DMS79 (cell line): ENCODE measurements around the gene GDAP2.
"Not testable (repeated sequence)": the region's sequence is repeated elsewhere in the genome, so short reads cannot be mapped to it uniquely, and the experiment has no call there.

Source experiments
- DNase-seq: peaks from one replicate; lab custom pipeline; 2025; lab: John Stamatoyannopoulos, UW

Gene GDAP2, protein sequence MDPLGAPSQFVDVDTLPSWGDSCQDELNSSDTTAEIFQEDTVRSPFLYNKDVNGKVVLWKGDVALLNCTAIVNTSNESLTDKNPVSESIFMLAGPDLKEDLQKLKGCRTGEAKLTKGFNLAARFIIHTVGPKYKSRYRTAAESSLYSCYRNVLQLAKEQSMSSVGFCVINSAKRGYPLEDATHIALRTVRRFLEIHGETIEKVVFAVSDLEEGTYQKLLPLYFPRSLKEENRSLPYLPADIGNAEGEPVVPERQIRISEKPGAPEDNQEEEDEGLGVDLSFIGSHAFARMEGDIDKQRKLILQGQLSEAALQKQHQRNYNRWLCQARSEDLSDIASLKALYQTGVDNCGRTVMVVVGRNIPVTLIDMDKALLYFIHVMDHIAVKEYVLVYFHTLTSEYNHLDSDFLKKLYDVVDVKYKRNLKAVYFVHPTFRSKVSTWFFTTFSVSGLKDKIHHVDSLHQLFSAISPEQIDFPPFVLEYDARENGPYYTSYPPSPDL

DNA sequence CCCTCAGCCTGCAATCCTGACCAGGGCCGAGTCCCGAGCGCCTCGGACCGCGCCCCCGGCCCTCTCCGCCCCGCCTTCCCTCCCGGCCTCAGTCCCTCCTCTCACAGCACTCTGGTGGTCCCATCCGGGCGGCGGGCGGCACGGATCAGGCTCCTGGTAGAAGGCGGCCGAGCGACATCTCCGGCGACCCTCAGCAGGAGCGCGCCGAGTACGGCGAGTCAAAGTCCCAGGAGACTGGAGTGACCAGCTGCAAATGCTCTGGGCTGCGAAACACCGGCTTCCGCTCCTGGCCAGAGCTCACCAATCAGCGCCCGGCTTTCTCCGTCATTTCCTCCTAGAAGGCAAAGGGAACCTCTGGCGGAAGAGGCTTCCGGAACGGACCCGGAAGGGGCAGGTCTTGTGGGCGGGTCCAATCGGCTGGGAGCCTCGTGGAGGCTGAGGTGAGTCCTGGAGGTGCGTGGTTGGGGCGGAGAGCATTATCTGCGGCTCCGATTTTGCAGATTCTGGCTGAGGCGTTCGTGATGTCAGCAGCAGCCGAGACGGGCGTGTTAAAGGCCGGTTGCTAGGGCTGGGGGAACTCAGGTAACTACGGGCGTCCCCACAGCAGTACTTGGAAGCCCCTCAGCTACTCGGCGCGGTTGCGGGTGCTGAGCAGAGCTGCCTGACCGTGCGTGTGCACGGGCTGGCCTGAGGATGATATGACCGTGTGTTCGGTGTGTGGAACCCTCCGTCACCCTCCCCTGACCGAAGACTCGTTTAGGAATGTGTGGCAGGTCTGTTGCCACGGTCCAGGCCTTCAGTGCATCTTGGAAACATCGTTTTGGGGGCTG lies at the start of gene GDAP2, which contains the start of gene WDR3:
GDAP2 (minus strand) TSS at position 279 of the 830 bp plus-strand sequence. CDS start 9,264 bp downstream, outside the sequence.
WDR3 (plus strand) TSS at position 397 of the 830 bp plus-strand sequence. CDS start 3,581 bp downstream, outside the sequence.
- DNase-seq = peak; percentile 97

DNA sequence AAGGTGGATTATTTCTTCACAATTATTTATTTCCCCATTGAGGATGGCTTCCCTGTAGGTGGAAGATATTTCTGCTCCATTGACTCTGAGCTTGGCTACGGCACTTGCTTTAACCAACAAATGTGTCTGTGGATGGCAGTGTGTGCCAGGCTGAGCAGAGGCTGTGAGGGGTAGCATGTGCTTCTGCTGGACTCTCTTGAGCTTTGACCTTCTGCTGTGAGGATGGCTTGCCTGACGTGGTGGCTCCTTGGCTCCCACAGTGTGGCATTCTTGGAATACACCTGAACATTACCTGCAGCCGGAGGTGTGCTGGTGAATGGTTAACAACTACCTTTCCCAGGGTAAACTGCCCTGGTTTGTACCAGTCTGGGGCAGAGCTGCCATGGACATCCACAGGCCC lies 47.0 kb upstream of the GDAP2 start:
- no peak for DNase-seq

DNA sequence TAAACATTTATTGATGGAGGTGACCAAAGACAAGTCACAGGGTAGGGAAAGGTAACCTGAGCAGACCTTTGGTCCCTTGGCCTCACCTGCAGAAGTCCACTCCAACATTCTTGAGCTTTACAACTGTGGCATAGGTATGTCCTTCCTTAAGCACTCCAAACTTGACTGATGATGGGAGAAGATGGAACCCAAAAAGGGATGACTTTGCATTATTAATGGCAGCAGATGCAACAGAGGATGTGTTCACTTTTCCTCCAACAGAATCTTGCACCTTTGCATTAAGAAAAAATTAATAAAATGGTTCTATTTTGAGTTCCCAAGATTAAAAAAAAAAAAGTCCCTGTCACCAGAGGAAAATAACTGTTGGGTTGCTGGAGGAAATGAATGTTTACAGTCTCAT lies 42.4 kb upstream of the GDAP2 start:
- DNase-seq = no peak

DNA sequence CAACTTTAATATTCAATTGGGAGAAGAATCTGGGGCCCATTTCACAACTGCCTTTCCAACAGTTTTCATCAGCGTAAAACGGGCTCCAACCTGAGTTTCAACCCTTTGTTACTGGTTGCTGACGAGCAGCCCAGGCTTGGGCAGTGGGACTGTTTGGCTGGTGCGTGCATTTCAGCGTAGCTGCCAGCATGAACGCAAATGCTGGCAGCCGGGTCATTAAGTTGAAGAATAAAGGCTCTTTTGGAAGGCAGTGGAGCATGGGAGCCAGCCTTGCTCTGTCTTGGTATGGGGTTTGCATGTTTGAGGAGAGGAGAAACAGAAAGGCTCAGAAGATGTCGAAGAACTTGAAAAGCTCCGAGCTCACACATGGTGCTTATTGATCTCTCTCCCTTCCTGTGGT lies 40.8 kb upstream of the GDAP2 start:
- DNase-seq = peak; percentile 82

DNA sequence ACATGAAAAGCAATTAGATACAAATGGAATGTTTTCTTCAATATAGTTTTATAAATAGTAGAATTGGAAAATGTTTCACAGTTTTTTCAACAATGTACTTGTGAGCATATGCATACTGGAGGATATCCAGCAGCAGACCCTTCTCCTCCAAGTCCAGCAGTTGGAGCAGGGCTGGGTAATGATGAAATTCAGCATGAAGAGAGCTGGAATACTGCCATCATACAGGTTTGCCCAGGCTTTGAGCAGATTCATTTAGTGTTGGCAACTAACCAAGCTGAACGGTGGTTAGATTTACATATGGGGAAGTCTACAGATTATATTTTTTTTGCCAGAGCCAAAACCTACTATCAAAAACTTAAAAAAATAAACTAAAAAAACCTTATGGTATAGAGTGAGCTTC lies 38.5 kb upstream of the GDAP2 start:
- peak; percentile 83 for DNase-seq

DNA sequence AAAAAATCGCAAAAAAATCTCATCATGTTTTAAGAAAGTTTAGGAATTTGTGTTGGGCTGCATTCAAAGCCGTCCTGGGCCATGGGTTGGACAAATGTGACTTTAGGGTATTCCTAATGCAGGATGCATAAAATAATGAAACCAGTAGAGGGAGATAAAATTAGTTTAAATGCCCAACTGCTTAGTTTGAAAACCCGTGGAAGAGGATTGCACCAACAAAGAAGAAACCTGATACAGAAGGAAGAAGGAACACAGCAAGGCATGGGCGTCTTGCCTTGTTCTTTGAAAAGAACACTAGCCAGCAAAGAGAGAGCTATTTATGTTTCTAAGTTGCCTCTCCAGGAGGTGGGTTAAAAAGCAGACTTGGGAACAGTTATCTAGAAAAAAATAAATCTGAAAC lies 38.1 kb upstream of the GDAP2 start:
- peak; percentile 55 for DNase-seq

DNA sequence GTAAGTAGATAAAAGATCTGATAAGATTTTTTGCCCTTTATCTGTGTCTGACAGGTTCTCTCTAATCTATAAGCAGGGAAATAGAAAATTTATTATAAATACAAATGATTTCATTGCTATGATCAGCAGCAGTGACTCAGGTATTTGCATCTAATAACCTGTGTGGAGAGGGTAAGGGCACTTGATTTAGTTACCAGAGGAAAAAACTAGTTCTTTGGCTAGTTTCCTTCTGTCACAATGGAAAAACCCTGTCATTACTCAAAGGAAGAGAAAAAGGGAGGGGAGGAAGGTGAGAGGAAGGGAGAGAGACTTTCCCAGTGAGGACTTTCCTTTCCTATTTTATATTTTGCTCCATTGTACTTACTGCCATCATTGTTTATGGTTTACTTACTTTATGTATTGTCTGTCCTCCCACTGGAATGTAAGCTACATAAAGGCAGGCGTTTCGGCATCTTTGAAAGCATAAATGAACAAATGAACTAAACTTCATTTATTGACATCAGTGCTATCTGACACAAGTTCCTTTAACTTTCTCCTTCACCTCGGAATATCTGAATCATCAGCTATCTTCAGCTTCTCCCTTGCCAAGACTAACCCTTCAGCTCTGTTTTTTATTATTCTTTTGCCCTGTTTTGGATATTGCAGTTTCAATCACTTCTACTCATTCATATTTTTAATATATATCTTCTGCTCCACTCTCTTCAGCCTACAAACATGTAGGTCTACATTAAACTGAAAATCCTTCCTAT lies 35.0 kb upstream of the GDAP2 start:
- no peak for DNase-seq

DNA sequence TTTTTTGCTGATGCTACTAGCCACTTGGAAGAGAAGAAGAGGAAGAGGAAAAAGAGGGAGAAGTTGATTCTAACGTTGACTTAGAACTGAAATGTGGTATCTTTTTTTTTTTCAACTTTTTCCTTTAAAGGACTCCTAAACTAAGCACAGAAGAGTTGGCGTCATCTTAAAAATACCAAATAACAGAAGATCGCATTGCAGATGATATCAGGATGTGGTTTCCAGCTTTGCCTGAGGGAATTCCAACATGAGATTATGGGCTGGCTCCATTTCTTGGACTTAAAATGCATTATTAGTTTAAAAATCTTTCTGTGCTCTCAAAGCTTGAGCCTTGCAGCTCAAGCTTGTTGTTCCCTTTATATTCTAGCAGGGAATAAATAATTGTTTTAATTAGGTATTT lies 29.9 kb upstream of the GDAP2 start:
- DNase-seq = no peak

DNA sequence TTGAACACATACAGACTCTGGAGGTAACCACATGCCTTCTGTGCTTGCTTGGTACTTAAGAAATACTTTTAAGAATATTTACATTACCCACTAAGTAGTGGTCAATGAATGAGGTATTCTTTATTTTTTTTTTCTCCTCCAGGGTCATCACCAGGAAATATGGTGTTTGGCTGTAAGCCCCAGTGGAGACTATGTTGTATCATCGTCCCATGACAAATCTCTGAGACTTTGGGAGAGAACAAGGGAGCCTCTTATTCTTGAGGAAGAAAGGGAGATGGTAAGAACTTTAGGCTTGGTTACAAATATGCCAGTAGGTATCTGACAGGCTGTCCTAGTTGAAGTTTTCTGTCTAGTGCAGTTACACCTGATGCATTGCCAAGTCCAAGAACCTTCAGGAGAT lies 23.0 kb upstream of the GDAP2 start:
- DNase-seq = no peak

DNA sequence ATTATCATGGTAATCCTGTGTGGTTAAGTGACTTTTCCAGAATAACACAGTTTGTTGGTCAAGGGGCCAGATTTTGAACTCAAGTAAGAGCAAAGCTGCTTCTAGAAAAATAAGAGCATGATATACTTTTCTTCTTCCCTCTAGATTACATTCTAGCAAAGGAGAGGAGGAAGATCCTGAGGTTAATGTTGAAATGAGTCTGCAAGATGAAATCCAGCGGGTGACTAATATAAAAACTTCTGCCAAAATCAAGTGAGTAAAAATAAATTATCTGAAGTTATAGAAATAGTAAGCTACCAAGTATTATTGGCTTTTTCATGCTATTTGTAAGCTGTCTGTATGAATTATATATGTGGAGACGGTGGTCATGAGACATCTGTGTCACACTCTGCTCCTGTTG lies 12.9 kb upstream of the GDAP2 start:
- no peak for DNase-seq

DNA sequence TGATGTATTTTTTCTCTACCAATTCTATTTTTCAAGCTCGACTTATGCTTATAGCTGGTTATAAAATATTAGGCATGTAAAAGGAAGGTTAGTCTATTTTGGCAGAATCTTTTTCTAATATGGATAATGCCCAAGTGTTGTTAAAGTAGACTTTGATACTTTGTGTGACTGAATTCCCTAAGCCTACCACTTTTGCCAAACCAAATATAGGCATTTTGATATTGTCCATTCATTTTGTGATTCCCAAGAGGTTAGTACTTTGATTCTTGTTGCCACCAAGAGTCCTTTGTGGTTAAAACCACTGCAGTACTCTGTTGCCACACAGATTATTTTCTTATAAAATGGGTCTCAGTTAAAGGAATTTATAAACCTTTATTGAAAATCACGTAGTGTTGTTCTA lies 4.3 kb upstream of the GDAP2 start:
- no peak for DNase-seq

DNA sequence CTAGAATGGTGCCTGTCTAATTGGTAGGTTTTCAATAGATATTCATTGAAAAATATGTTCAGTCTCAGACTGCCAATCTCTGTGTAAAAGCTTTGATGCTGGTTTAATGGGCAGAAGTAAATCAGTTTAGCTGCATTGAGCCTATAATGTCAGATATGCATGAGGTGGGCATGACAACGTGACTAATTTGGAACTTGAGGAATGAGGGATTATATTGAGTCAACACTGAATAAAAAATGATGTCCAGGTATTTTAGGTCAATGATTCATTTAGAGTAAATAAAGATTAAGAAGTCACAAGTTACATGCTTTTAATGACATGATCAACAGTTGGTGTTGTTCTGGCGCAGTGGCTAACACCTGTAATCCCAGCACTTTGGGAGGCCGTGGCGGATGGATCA lies 3.2 kb upstream of the GDAP2 start:
- DNase-seq = no peak

DNA sequence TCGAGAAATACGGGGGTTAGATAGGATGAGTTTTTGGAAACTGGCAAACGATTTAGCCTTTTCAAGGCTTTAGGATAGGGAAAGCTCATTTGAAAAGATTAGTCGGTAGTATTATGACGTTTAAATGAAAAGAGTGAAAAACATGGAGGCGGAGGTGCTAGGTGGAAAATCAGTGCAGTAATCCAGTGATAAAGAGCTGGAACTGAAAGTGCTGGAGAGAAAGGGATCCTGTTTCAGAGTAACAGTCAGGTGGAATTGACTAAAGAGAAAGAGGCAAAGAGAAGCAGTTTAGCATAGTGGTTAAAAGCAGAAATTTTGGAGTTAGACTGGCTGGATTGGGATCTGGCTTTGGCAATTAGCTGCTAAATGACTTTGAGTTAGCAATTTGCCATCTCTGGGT lies 1.1 kb upstream of the GDAP2 start:
- DNase-seq = no peak

DNA sequence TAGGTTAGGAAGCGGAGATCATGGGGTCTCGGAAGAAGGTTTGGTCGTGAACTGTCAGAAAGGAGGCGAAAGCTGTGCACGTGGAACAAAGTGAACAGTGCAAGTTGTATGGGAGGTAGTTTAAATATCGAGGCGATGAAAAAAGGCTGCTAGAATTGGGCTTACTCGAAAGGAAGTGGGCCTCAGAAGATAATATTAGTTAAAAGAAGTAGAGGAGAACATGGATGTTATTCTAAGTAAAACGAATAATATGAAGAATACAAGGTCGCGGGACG lies 689 bp upstream of the GDAP2 start:
- no peak for DNase-seq

DNA sequence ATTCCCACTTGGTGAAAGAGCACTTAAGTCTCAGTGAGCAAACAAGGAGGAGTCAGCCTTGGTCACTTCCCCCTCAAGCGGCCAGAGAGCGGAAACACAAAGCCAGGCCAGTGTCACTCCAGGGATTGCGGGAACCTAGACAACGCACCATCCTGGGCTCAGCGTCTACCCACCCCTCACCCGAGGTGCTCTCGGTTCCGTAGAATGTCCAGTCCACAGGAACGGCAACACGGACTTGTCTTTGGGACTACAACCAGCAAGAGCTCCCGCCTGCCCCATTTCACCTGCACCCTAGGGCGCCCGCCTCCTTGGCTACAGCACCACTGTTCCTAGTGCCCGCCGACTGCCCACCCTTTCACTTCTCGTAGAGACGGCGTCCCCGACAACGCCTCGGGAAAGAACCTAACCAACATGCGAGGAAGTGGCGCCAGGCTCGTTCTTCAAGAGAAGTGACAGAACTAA lies 509 bp downstream of the GDAP2 start:
- peak; percentile 52 for DNase-seq

DNA sequence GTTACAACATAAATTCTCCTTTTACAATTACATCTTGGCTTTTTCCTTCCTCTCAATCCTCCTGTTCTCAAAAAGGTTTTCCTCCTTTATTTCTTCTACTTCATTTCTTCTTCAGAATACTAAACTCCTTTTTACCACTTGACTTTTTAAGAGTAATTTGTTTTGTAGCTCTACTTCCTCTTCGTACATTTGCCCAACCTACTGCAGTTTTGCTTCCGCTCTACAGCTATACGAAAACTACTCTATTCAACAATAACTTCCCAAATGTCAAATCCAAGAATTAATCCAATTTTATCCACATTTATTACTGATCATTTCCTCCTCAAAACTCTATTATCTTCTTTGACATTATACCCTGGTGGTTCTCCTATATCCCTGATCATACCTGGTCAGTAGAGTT lies 3.4 kb downstream of the GDAP2 start:
- DNase-seq = no peak

DNA sequence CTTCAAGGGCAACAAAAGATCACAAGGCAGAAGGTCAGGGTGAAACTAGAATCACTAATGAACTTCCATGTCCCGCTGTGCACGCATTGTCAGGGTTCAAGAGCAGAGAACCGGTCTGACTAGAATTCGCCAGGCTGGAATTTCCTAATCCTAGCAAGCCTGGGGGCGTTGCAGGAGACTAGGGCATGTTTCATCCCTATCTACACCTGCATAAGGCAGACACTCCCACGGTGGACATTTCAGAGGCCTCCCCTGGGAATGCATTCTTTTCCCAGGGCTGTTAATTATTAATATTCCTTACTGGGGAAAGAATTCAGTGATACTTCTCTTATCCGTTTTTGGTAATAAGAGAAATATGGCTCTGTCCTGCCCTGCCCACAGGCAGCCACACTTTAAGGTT lies 6.7 kb downstream of the GDAP2 start:
- DNase-seq = not testable (repeated sequence)

DNA sequence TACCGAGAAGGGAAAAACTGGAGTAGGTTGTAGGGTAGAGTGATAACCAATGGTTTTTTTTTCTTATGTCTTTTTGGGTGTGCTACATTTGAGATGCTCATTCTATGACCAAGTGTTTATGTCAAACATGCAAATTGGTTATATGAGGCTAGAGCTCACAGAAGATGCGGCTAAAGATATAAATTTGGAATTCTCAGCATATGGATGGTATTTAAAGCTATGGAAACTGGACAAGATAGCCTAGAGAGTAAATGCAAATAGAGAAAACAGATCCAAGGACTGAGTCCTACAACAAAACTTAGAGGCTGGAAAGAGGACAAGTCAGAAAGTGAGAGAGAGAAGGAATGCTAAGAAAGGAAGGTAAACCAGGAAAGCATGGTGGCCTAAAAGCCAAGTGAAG lies 7.4 kb downstream of the GDAP2 start:
- DNase-seq = no peak

DNA sequence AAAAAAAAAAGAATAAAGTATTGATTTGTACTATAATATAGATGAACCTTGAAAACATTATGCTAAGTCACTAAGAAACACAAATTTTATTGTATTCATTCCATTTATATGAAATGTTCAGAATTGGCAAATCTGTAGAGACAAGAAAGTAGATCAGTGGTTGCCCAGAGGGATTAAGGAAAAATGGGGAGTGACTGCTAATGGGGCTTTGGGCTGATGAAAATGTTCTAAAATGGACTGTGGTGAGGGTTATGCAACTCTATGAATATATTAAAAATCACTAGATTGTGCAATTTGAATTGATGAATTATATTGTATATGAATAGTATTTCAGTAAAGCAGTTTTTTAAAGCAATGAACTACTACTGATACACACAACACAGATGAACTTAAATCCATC lies 10.0 kb downstream of the GDAP2 start:
- DNase-seq = no peak

DNA sequence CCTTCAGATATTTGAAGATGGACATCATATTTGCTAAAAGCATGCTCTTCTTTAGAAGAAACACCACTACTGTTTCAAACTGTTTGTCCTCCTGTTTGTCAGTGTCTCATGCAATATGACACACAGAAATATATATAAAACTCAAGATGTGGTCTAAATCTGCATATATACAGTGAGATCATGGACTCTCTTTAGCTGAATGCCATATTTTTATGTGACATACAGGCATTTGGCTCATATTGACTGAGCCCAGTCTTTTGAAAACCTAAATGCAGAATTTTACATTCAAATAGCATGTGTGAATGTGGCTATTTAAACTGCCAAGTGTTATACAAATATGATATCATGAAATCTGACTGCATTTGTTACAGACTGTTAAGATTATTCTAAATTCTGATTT lies 18.4 kb downstream of the GDAP2 start:
- DNase-seq = no peak

DNA sequence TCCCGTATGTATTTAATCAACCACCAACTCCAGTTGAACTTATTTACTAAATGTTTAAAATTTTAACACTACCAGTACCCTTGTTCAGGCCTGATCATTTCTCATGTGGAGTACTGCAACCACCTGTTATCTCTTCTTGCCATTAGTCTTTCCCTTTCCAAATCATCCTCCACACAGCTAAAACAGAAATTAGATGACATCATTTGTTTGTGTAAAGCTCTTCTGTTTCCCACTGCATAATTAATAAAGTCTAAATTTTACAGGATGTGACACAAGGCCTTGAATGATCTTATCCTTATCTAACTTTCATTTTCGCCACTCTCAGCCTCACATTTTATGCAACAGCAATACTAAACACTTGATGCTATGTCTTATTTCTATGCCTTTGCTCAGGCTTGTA lies 24.4 kb downstream of the GDAP2 start:
- DNase-seq = no peak

DNA sequence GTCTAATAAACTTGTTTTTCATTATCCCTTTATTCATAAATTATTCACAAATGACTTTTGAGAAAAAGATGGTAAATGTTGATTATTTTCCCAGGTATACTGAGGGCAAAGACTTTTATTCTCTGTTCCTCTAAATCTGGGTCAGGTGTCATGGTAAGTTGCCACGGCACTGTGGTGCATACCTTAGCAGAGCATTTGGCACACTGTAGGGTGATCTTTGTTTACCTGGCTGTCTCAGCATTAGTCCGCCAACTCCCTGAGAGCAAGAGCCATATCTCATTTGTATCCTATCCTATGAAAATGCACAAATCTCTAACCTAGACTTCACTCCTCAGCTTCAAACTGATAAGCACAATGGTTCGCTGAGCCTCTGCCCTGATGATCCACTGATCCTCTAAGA lies 24.9 kb downstream of the GDAP2 start:
- no peak for DNase-seq
